Urothelium cell line (cell line): ENCODE measurements around the gene MAP4K2.

ENCODE experiments used
- DNase-seq: peaks from one replicate; pipeline ENCODE4 v3.0.0; 2011; ENCODE audit warnings: low spot score, mixed read lengths
- FAIRE-seq: peaks from 2 replicates; lab custom pipeline; 2011; peaks lifted over from hg19 to GRCh38; lab: Jason Lieb, UNC

MAP4K2 gene

GRCh38 chr11:64742889-64743590 lies 60.0 kb downstream of the MAP4K2 start:
- DNase-seq (peak; percentile 93), FAIRE-seq (peak; percentile 75)

GRCh38 chr11:64742087-64742888 lies 60.7 kb downstream of the MAP4K2 start:
- FAIRE-seq, result no peak
- DNase-seq, result no peak

GRCh38 chr11:64741375-64742086 lies 61.5 kb downstream of the MAP4K2 start:
- no peak for FAIRE-seq
- no peak for DNase-seq

GRCh38 chr11:64739871-64740270 lies 63.1 kb downstream of the MAP4K2 start:
- no peak for DNase-seq
- FAIRE-seq, result no peak

- DNase-seq, result no peak
- no peak for FAIRE-seq
Measured at GRCh38 chr11:64736654-64737053, 66.4 kb downstream of the MAP4K2 start.

GRCh38 chr11:64735725-64736259 lies 67.2 kb downstream of the MAP4K2 start:
- FAIRE-seq (no peak), DNase-seq (no peak)
